ENCODE data around the gene NUFIP2. TPM values are rescaled to one million over a fixed set of nuclear protein-coding genes. Genes with fewer than 3 reads are reported as not detected.

NUFIP2 gene
- total and polyA plus RNA-seq, 10 of the 15 experiments (the other 5 are each of a cell fraction or from before 2014, with no cell fraction given), result 3.7 to 32.3 (median 14.5) TPM

DNA sequence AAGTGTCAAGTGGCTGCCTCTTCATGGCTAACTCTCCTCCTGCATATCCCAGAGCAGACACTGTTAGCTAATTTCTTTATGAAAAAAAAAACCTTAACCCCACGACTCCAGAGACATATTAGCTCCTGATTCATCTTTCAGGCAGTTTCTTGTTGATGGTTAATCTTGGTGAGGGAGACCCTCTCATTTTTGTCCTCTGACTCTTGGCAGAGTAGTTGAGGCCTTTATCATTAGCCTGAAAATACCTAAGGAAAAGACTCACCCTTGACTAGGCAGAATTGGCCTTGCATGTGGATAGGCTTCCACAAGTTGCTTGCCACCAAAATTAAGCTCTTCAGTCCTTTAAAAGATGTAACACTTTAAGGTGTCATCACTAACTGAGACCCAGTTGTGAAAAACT, 43.3 kb downstream of the NUFIP2 start:
- no peak for FAIRE-seq
- no peak for DNase-seq (ENCODE audit: low read depth, low spot score)
- WGBS (ENCODE audit: insufficient coverage, insufficient replicate concordance, low lambda C conversion rate, missing lambda C conversion rate), result 0% methylated on average over 1 of the region's 1 CpG
- no TSS peak for BruUV-seq (replicated peaks)
- Histone ChIP-seq H3K9ac (ENCODE audit: control insufficient read depth, insufficient read depth, low read length) (no peak overlapping the region), H3K4me1 (ENCODE audit: control insufficient read depth, insufficient read depth, low read length) (no peaks in the 10 kb centered on the region), H3K27ac (ENCODE audit: control insufficient read depth, insufficient read depth) (no peak overlapping the region), H3K4me3 (no peak overlapping the region), H3K79me2 (ENCODE audit: control insufficient read depth, insufficient read depth, low read length) (no peaks in the 10 kb centered on the region), H2AFZ (ENCODE audit: control insufficient read depth, low read depth, low read length) (no peak overlapping the region), H3K27me3 (replicated peaks in 1 of 2; ENCODE audit: control insufficient read depth in 2 of 2, insufficient read depth in 2 of 2, low read length in 1 of 2) (no peaks in the 10 kb centered on the region), H3K36me3 (ENCODE audit: control insufficient read depth in 2 of 2, insufficient read depth in 2 of 2, low read length in 1 of 2) (peaks cover 0 to 4% of the 10 kb centered on the region in 2 experiments; a peak in 1 of 4 replicates), H4K20me1 (ENCODE audit: control insufficient read depth, insufficient read depth) (no peaks in the 10 kb centered on the region), H3K9me3 (replicated peaks; ENCODE audit: control insufficient read depth, insufficient read depth, low read length) (no peaks in the 10 kb centered on the region), H3K4me2 (ENCODE audit: control insufficient read depth, insufficient read depth) (no peak overlapping the region)
- SMC1A ChIA-PET (ENCODE audit: uncharacterized antibody, unreplicated experiment), result interaction anchor here (0.7 to 2.7 kb wide), 5 partner anchors 8 to 41 kb away, joined by 3 to 12 read pairs (median 5); no protein-coding TSS in a partner anchor
- in situ Hi-C loops (cut with MboI) (no loop called here), intact Hi-C loops (cut with micrococcal nuclease; ENCODE audit: unreplicated experiment) (no loop called here)
- POLR2A ChIA-PET, result interaction anchor here (0.6 to 0.8 kb wide), 2 partner anchors 12 to 203 kb away, joined by 3 to 9 read pairs; no protein-coding TSS in a partner anchor
- CTCF ChIA-PET, result interaction anchor here (0.6 to 4.7 kb wide), 10 partner anchors 11 to 134 kb away, joined by 3 to 27 read pairs (median 3); no protein-coding TSS in a partner anchor
- TF ChIP-seq HDGF (IDR thresholded peaks at IDR 0.05) (no peak), NBN (IDR thresholded peaks at IDR 0.05) (no peak), CBX3 (IDR thresholded peaks at IDR 0.05; ENCODE audit: borderline replicate concordance, low read depth) (no peak), MTA3 (IDR thresholded peaks at IDR 0.05; ENCODE audit: borderline replicate concordance, low read length) (no peak), EGR1 (IDR thresholded peaks at IDR 0.05; ENCODE audit: borderline replicate concordance in 1 of 2, low read depth in 2 of 2, low read length in 2 of 2) (no peak), MTA2 (IDR thresholded peaks at IDR 0.05; ENCODE audit: low read depth) (no peak), CHD1 (IDR thresholded peaks at IDR 0.05; ENCODE audit: low read depth, low read length) (no peak), CREB1 (IDR thresholded peaks at IDR 0.05; ENCODE audit: low read depth) (no peak)
- TF ChIP-seq, protein P1, sequence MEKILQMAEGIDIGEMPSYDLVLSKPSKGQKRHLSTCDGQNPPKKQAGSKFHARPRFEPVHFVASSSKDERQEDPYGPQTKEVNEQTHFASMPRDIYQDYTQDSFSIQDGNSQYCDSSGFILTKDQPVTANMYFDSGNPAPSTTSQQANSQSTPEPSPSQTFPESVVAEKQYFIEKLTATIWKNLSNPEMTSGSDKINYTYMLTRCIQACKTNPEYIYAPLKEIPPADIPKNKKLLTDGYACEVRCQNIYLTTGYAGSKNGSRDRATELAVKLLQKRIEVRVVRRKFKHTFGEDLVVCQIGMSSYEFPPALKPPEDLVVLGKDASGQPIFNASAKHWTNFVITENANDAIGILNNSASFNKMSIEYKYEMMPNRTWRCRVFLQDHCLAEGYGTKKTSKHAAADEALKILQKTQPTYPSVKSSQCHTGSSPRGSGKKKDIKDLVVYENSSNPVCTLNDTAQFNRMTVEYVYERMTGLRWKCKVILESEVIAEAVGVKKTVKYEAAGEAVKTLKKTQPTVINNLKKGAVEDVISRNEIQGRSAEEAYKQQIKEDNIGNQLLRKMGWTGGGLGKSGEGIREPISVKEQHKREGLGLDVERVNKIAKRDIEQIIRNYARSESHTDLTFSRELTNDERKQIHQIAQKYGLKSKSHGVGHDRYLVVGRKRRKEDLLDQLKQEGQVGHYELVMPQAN (conservative IDR thresholded peaks at IDR 0.05), result no peak
- TF ChIP-seq, protein P2, sequence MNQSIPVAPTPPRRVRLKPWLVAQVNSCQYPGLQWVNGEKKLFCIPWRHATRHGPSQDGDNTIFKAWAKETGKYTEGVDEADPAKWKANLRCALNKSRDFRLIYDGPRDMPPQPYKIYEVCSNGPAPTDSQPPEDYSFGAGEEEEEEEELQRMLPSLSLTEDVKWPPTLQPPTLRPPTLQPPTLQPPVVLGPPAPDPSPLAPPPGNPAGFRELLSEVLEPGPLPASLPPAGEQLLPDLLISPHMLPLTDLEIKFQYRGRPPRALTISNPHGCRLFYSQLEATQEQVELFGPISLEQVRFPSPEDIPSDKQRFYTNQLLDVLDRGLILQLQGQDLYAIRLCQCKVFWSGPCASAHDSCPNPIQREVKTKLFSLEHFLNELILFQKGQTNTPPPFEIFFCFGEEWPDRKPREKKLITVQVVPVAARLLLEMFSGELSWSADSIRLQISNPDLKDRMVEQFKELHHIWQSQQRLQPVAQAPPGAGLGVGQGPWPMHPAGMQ (IDR thresholded peaks at IDR 0.05; ENCODE audit: borderline replicate concordance), result no peak
- TF ChIP-seq, protein P3, sequence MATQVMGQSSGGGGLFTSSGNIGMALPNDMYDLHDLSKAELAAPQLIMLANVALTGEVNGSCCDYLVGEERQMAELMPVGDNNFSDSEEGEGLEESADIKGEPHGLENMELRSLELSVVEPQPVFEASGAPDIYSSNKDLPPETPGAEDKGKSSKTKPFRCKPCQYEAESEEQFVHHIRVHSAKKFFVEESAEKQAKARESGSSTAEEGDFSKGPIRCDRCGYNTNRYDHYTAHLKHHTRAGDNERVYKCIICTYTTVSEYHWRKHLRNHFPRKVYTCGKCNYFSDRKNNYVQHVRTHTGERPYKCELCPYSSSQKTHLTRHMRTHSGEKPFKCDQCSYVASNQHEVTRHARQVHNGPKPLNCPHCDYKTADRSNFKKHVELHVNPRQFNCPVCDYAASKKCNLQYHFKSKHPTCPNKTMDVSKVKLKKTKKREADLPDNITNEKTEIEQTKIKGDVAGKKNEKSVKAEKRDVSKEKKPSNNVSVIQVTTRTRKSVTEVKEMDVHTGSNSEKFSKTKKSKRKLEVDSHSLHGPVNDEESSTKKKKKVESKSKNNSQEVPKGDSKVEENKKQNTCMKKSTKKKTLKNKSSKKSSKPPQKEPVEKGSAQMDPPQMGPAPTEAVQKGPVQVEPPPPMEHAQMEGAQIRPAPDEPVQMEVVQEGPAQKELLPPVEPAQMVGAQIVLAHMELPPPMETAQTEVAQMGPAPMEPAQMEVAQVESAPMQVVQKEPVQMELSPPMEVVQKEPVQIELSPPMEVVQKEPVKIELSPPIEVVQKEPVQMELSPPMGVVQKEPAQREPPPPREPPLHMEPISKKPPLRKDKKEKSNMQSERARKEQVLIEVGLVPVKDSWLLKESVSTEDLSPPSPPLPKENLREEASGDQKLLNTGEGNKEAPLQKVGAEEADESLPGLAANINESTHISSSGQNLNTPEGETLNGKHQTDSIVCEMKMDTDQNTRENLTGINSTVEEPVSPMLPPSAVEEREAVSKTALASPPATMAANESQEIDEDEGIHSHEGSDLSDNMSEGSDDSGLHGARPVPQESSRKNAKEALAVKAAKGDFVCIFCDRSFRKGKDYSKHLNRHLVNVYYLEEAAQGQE (IDR thresholded peaks at IDR 0.05; ENCODE audit: low read depth, low read length), result no peak
- ATAC-seq, result no peak
- RAD21 ChIA-PET (ENCODE audit: unreplicated experiment), result interaction anchor here (0.6 to 0.7 kb wide), 3 partner anchors 26 to 214 kb away, joined by 3 to 4 read pairs (median 3); no protein-coding TSS in a partner anchor
